ENCODE data around the gene FAM72D. TPM values are rescaled to one million over a fixed set of nuclear protein-coding genes. Genes with fewer than 3 reads are reported as not detected.
"Not testable (repeated sequence)": the region's sequence is repeated elsewhere in the genome, so short reads cannot be mapped to it uniquely, and the experiment has no call there.

The FAM72D gene
- total and polyA plus RNA-seq, 2 of the 8 experiments (the other 6 are each of a cell fraction or from before 2014, with no cell fraction given) = 4.9 to 12.7 TPM

- H3K14ac ChIP-seq (ENCODE audit: insufficient read length); H3K23me2 ChIP-seq (ENCODE audit: low read depth, low read length); H3K4ac ChIP-seq (replicated peaks; ENCODE audit: insufficient read length, low read depth, low read length); H3K36me3 ChIP-seq (ENCODE audit: control insufficient read depth in 2 of 4, insufficient read depth in 4 of 4, low read length in 3 of 4); H3K4me3 ChIP-seq (ENCODE audit: extremely low read depth in 1 of 4, insufficient read depth in 2 of 4, low read depth in 3 of 4, low read length in 4 of 4); H2AFZ ChIP-seq (ENCODE audit: low read length); H3K4me1 ChIP-seq (replicated peaks in 1 of 4; ENCODE audit: control insufficient read depth in 3 of 4, insufficient read depth in 4 of 4, low read length in 3 of 4); H2BK12ac ChIP-seq (ENCODE audit: low read depth, low read length); H3K56ac ChIP-seq (replicated peaks; ENCODE audit: insufficient read length, low read depth, low read length); H3K79me2 ChIP-seq (ENCODE audit: control insufficient read depth in 1 of 2, insufficient read depth in 2 of 2, low read length in 2 of 2); H3K9ac ChIP-seq (replicated peaks in 1 of 4; ENCODE audit: extremely low read depth in 1 of 4, low read depth in 3 of 4, low read length in 3 of 4); H4K91ac ChIP-seq (replicated peaks; ENCODE audit: insufficient read length, low read length); H4K20me1 ChIP-seq (replicated peaks in 1 of 2; ENCODE audit: control insufficient read depth in 1 of 2, insufficient read depth in 2 of 2, low read length in 2 of 2); H3K4me2 ChIP-seq (ENCODE audit: insufficient read depth in 1 of 2, low read depth in 2 of 2, low read length in 2 of 2); FAIRE-seq; H2BK120ac ChIP-seq (replicated peaks; ENCODE audit: low read depth, low read length); H3K18ac ChIP-seq (ENCODE audit: extremely low read depth, low read length); H3K9me3 ChIP-seq (ENCODE audit: insufficient read depth in 2 of 2, low read depth in 1 of 2, low read length in 1 of 2); H2BK5ac ChIP-seq (ENCODE audit: low read depth, low read length); H2BK15ac ChIP-seq (ENCODE audit: low read length); H3K27ac ChIP-seq (ENCODE audit: low read depth, low read length); H4K8ac ChIP-seq (ENCODE audit: extremely low read depth, insufficient read depth, low read length); POLR2A ChIA-PET (ENCODE audit: partially characterized antibody); CTCF ChIA-PET (ENCODE audit: partially characterized antibody); H4K5ac ChIP-seq (ENCODE audit: insufficient read length, low read depth, low read length); H2BK20ac ChIP-seq (ENCODE audit: low read length); H3K79me1 ChIP-seq (ENCODE audit: low read depth, low read length); H3K27me3 ChIP-seq (replicated peaks in 1 of 4; ENCODE audit: control insufficient read depth in 3 of 4, extremely low read depth in 1 of 4, insufficient read depth in 3 of 4, low read length in 3 of 4); H2AK5ac ChIP-seq (ENCODE audit: low read depth, low read length); DNase-seq (ENCODE audit: low read depth in 1 of 2, low spot score in 2 of 2); H3K23ac ChIP-seq (ENCODE audit: insufficient read length): not testable (repeated sequence)
- WGBS, 2 experiments (ENCODE audit: extremely low coverage in 1 of 2, insufficient coverage in 1 of 2, insufficient read length in 1 of 2, insufficient replicate concordance in 2 of 2, low coverage in 1 of 2, low lambda C conversion rate in 2 of 2, missing lambda C conversion rate in 1 of 2) = no CpG with 5 or more reads among the region's 10 CpGs
These were observed 43.6 kb upstream of the FAM72D start for GRCh38 chr1:145052019-145052776.

GRCh38 chr1:145053428-145053827 lies 42.3 kb upstream of the FAM72D start:
- H2AK5ac ChIP-seq (ENCODE audit: low read depth, low read length); CTCF ChIA-PET (ENCODE audit: partially characterized antibody); POLR2A ChIA-PET (ENCODE audit: partially characterized antibody); H3K27ac ChIP-seq (ENCODE audit: low read depth, low read length); H3K4me1 ChIP-seq (replicated peaks in 1 of 4; ENCODE audit: control insufficient read depth in 3 of 4, insufficient read depth in 4 of 4, low read length in 3 of 4); H4K20me1 ChIP-seq (replicated peaks in 1 of 2; ENCODE audit: control insufficient read depth in 1 of 2, insufficient read depth in 2 of 2, low read length in 2 of 2); H3K56ac ChIP-seq (replicated peaks; ENCODE audit: insufficient read length, low read depth, low read length); H4K8ac ChIP-seq (ENCODE audit: extremely low read depth, insufficient read depth, low read length); DNase-seq (ENCODE audit: low read depth in 1 of 2, low spot score in 2 of 2); H2BK15ac ChIP-seq (ENCODE audit: low read length); H2AFZ ChIP-seq (ENCODE audit: low read length); H3K79me1 ChIP-seq (ENCODE audit: low read depth, low read length); H3K4ac ChIP-seq (replicated peaks; ENCODE audit: insufficient read length, low read depth, low read length); H3K14ac ChIP-seq (ENCODE audit: insufficient read length); H2BK12ac ChIP-seq (ENCODE audit: low read depth, low read length); H3K23me2 ChIP-seq (ENCODE audit: low read depth, low read length); H3K18ac ChIP-seq (ENCODE audit: extremely low read depth, low read length); H3K23ac ChIP-seq (ENCODE audit: insufficient read length); H4K91ac ChIP-seq (replicated peaks; ENCODE audit: insufficient read length, low read length); H2BK5ac ChIP-seq (ENCODE audit: low read depth, low read length); H2BK120ac ChIP-seq (replicated peaks; ENCODE audit: low read depth, low read length); H3K27me3 ChIP-seq (replicated peaks in 1 of 4; ENCODE audit: control insufficient read depth in 3 of 4, extremely low read depth in 1 of 4, insufficient read depth in 3 of 4, low read length in 3 of 4); H3K36me3 ChIP-seq (ENCODE audit: control insufficient read depth in 2 of 4, insufficient read depth in 4 of 4, low read length in 3 of 4); H2BK20ac ChIP-seq (ENCODE audit: low read length); H3K9ac ChIP-seq (replicated peaks in 1 of 4; ENCODE audit: extremely low read depth in 1 of 4, low read depth in 3 of 4, low read length in 3 of 4); H4K5ac ChIP-seq (ENCODE audit: insufficient read length, low read depth, low read length); H3K4me3 ChIP-seq (ENCODE audit: extremely low read depth in 1 of 4, insufficient read depth in 2 of 4, low read depth in 3 of 4, low read length in 4 of 4); FAIRE-seq; H3K4me2 ChIP-seq (ENCODE audit: insufficient read depth in 1 of 2, low read depth in 2 of 2, low read length in 2 of 2); H3K79me2 ChIP-seq (ENCODE audit: control insufficient read depth in 1 of 2, insufficient read depth in 2 of 2, low read length in 2 of 2); H3K9me3 ChIP-seq (ENCODE audit: insufficient read depth in 2 of 2, low read depth in 1 of 2, low read length in 1 of 2): not testable (repeated sequence)
- WGBS, 2 experiments (ENCODE audit: extremely low coverage in 1 of 2, insufficient coverage in 1 of 2, insufficient read length in 1 of 2, insufficient replicate concordance in 2 of 2, low coverage in 1 of 2, low lambda C conversion rate in 2 of 2, missing lambda C conversion rate in 1 of 2) = no CpG with 5 or more reads among the region's 4 CpGs
